HepG2 (cell line): ENCODE measurements around the gene MAML1.

Experiments
- BHLHE40 ChIP-seq: IDR thresholded peaks from 2 replicates; pipeline ENCODE4 v1.6.1; 2011; ENCODE audit warnings: low read length, improper control_type of control experiment
- MYC ChIP-seq: sonication (generic); formaldehyde crosslinking; IDR thresholded peaks from 2 replicates; pipeline ENCODE4 v1.9.0; 2021; ENCODE audit warnings: missing genetic modification reagents, borderline replicate concordance
- POLR2AphosphoS5 ChIP-seq: IDR thresholded peaks from 2 replicates; pipeline ENCODE4 v1.6.1; 2012; ENCODE audit warnings: low read depth, low read length
- RBM22 ChIP-seq: fragments of 200-400 bp; formaldehyde crosslinking; optimal IDR thresholded peaks from 2 replicates; pipeline ENCODE3; 2017; ENCODE audit warnings: mild to moderate bottlenecking, low read length, moderate library complexity
- SMARCC2 ChIP-seq: fragments of 450-650 bp; IDR thresholded peaks from 2 replicates; pipeline ENCODE4 v1.6.1; 2017; ENCODE audit warnings: antibody characterized with exemption, mild to moderate bottlenecking
- TCF7 ChIP-seq: sonication (generic); IDR thresholded peaks from 2 replicates; pipeline ENCODE4 v1.6.1; 2016; ENCODE audit warnings: antibody characterized with exemption, low read depth
- TF ChIP-seq, protein P1 (sequence below): IDR thresholded peaks from 2 replicates; pipeline ENCODE4 v1.6.1; 2012; ENCODE audit warnings: inconsistent platforms
- TF ChIP-seq, protein P2 (sequence below): sonication (generic); formaldehyde crosslinking; IDR thresholded peaks from 2 replicates; pipeline ENCODE4 v1.5.0; 2020; ENCODE audit warnings: mild to moderate bottlenecking, missing genetic modification reagents, moderate library complexity

DNA sequence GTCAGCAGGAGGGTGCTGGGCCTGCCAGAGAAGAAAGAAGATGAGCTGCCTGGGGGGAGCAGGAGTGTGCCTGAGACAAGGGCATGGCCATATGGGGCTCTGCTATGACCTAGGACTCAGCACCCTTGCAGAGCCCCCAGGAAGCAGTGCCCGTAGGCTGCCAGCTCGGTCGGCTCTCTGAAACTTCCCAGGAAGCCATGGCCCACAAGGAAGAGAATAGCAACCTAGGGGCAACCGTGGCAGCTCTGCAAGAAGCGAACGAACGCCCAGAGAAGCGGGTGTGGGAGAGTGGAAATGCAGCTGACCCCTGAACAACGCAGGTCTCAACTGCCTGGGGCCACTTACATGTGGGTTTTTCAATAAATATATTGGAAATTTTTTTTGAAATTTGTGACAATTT, 50.5 kb downstream of the MAML1 start:
- TF ChIP-seq BHLHE40 (no peak), SMARCC2 (no peak), POLR2AphosphoS5 (no peak), MYC (no peak), RBM22 (no peak), TCF7 (no peak)
- TF ChIP-seq, protein P1, sequence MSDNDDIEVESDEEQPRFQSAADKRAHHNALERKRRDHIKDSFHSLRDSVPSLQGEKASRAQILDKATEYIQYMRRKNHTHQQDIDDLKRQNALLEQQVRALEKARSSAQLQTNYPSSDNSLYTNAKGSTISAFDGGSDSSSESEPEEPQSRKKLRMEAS, result no peak
- TF ChIP-seq, protein P2, sequence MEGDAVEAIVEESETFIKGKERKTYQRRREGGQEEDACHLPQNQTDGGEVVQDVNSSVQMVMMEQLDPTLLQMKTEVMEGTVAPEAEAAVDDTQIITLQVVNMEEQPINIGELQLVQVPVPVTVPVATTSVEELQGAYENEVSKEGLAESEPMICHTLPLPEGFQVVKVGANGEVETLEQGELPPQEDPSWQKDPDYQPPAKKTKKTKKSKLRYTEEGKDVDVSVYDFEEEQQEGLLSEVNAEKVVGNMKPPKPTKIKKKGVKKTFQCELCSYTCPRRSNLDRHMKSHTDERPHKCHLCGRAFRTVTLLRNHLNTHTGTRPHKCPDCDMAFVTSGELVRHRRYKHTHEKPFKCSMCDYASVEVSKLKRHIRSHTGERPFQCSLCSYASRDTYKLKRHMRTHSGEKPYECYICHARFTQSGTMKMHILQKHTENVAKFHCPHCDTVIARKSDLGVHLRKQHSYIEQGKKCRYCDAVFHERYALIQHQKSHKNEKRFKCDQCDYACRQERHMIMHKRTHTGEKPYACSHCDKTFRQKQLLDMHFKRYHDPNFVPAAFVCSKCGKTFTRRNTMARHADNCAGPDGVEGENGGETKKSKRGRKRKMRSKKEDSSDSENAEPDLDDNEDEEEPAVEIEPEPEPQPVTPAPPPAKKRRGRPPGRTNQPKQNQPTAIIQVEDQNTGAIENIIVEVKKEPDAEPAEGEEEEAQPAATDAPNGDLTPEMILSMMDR, result no peak
